SU-DHL-6 (cell line): ENCODE results near the gene IKZF5.

Source experiments
- H2AFZ ChIP-seq: fragments of 200-600 bp; sonication (generic); 2 replicates; pipeline ENCODE4 v1.6.1; 2014; ENCODE audit warnings: low read depth, mild to moderate bottlenecking, moderate library complexity, mixed read lengths, antibody characterized with exemption, low read length; ENCODE audit not compliant: severe bottlenecking
- H3F3A ChIP-seq: fragments of 200-600 bp; shearing (Covaris generic); 2 replicates; pipeline ENCODE4 v1.6.0; 2016; ENCODE audit warnings: antibody characterized with exemption, mild to moderate bottlenecking; ENCODE audit not compliant: insufficient read depth
- H3K27ac ChIP-seq: fragments of 200-600 bp; sonication (generic); 2 replicates; pipeline ENCODE4 v1.5.1; 2016; ENCODE audit warnings: low read depth, mild to moderate bottlenecking, low read length, moderate library complexity, mixed read lengths
- H3K27me3 ChIP-seq: fragments of 200-600 bp; sonication (generic), shearing (Covaris generic); 2 replicates; pipeline ENCODE4 v1.6.0; 2014; ENCODE audit warnings: mild to moderate bottlenecking, low read length
- H3K36me3 ChIP-seq: fragments of 200-600 bp; sonication (generic); 2 replicates; pipeline ENCODE4 v1.6.1; 2014; ENCODE audit warnings: mild to moderate bottlenecking, low read length, mixed read lengths
- H3K4me2 ChIP-seq: fragments of 300-600, 200-600 bp; shearing (Covaris generic), sonication (generic); 2 replicates; pipeline ENCODE4 v1.6.0; 2014; ENCODE audit warnings: low read length, low read depth, mild to moderate bottlenecking; ENCODE audit not compliant: poor library complexity, severe bottlenecking
- H3K4me3 ChIP-seq: fragments of 200-600 bp; sonication (generic); 2 replicates; pipeline ENCODE4 v1.5.1; 2014; ENCODE audit warnings: antibody characterized with exemption, low read length, mild to moderate bottlenecking, mixed read lengths; ENCODE audit not compliant: insufficient read depth, poor library complexity, severe bottlenecking
- H3K79me2 ChIP-seq: fragments of 200-600 bp; sonication (generic); 2 replicates; pipeline ENCODE4 v1.6.1; 2014; ENCODE audit warnings: mild to moderate bottlenecking, low read length, moderate library complexity; ENCODE audit not compliant: insufficient read depth
- H3K9ac ChIP-seq: fragments of 200-600 bp; sonication (generic); 2 replicates; pipeline ENCODE4 v1.7.0; 2014; ENCODE audit warnings: mild to moderate bottlenecking, low read length
- H3K9me2 ChIP-seq: fragments of 200-600 bp; sonication (generic); replicated peaks from 2 replicates; pipeline ENCODE4 v1.6.1; 2014; ENCODE audit warnings: low read length; ENCODE audit not compliant: insufficient read depth
- H3K9me3 ChIP-seq: fragments of 200-600 bp; sonication (generic); 2 replicates; pipeline ENCODE4 v1.6.1; 2014; ENCODE audit warnings: low read length, mixed read lengths; ENCODE audit not compliant: insufficient read depth
- H4K20me1 ChIP-seq: fragments of 200-600 bp; sonication (generic); 2 replicates; pipeline ENCODE4 v1.6.1; 2014; ENCODE audit warnings: low read depth, mild to moderate bottlenecking, antibody characterized with exemption, low read length, moderate library complexity, mixed read lengths
- EZH2phosphoT487 ChIP-seq: fragments of 200-600 bp; sonication (generic), shearing (Covaris generic); conservative IDR thresholded peaks from 2 replicates; pipeline ENCODE4 v1.6.1; 2018; ENCODE audit warnings: mild to moderate bottlenecking, antibody characterized with exemption, low read length, moderate library complexity, mixed read lengths
- TF ChIP-seq, protein P1 (sequence below): fragments of 200-600 bp; sonication (generic); IDR thresholded peaks from one replicate; pipeline ENCODE4 v1.5.1; 2017; ENCODE audit warnings: antibody characterized with exemption, mild to moderate bottlenecking, low read length, moderate library complexity; ENCODE audit not compliant: insufficient read depth, poor library complexity, severe bottlenecking

IKZF5 gene

DNA sequence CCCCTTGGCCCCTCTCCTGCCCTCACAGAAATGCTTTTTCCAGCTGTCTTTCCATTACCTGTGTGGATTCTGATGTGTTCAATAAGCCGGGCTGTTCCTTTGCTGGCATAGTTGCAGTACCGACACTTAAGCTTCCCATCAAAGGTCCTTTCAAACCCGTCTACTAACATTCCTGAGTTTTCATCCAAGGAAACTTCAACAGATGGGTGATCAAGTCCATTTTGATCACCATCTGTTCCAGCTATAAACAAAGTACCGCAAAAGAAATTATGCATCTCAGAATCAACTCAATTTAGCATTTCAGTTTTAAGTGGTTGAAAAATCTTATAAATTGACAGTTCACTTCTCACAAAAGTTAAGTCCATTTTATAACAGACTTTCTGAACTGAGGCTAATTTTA is 12.7 kb downstream of the IKZF5 start:
- Histone ChIP-seq H3K4me3 (no peak overlapping the region), H3K9ac (no peak overlapping the region), H3K79me2 (peaks cover 27% of the 10 kb centered on the region), H3K27me3 (no peaks in the 10 kb centered on the region), H2AFZ (no peak overlapping the region), H3F3A (peaks cover 11% of the 10 kb centered on the region; the same call in 1 of the 2 replicates), H3K9me2 (no peaks in the 10 kb centered on the region), H4K20me1 (0 out of 2 replicates have a peak, but pooled peaks cover 4% of the 10 kb centered on the region), H3K9me3 (no peaks in the 10 kb centered on the region), H3K36me3 (peaks cover 24% of the 10 kb centered on the region), H3K4me2 (no peak overlapping the region), H3K27ac (no peak overlapping the region)
- TF ChIP-seq EZH2phosphoT487: no peak
- TF ChIP-seq, protein P1, sequence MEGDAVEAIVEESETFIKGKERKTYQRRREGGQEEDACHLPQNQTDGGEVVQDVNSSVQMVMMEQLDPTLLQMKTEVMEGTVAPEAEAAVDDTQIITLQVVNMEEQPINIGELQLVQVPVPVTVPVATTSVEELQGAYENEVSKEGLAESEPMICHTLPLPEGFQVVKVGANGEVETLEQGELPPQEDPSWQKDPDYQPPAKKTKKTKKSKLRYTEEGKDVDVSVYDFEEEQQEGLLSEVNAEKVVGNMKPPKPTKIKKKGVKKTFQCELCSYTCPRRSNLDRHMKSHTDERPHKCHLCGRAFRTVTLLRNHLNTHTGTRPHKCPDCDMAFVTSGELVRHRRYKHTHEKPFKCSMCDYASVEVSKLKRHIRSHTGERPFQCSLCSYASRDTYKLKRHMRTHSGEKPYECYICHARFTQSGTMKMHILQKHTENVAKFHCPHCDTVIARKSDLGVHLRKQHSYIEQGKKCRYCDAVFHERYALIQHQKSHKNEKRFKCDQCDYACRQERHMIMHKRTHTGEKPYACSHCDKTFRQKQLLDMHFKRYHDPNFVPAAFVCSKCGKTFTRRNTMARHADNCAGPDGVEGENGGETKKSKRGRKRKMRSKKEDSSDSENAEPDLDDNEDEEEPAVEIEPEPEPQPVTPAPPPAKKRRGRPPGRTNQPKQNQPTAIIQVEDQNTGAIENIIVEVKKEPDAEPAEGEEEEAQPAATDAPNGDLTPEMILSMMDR: no peak

- Histone ChIP-seq H3K4me3 (no peak overlapping the region), H3K9me2 (no peaks in the 10 kb centered on the region), H2AFZ (no peak overlapping the region), H3K9ac (no peak overlapping the region), H3K9me3 (no peaks in the 10 kb centered on the region), H3K27me3 (no peaks in the 10 kb centered on the region), H3K79me2 (peaks cover 12% of the 10 kb centered on the region; the same call in 1 of the 2 replicates), H4K20me1 (no peaks in the 10 kb centered on the region), H3K4me2 (no peak overlapping the region), H3K36me3 (peaks cover 24% of the 10 kb centered on the region), H3K27ac (no peak overlapping the region), H3F3A (peaks cover 15% of the 10 kb centered on the region; the same call in 1 of the 2 replicates)
- TF ChIP-seq, protein P1: no peak
- TF ChIP-seq EZH2phosphoT487: no peak
These were observed 14.7 kb downstream of the IKZF5 start for GRCh38 chr10:122993797-122994336.

GRCh38 chr10:122992031-122992585 is 16.5 kb downstream of the IKZF5 start:
- H3K9me2 ChIP-seq: no peaks in the 10 kb centered on the region
- H3K27me3 ChIP-seq: no peaks in the 10 kb centered on the region
- no peak overlapping the region for H3K4me2 ChIP-seq
- H3K79me2 ChIP-seq: 0 out of 2 replicates have a peak, but pooled peaks cover 2% of the 10 kb centered on the region
- peaks cover 15% of the 10 kb centered on the region; the same call in 1 of the 2 replicates for H3F3A ChIP-seq
- no peak overlapping the region for H3K4me3 ChIP-seq
- H3K9ac ChIP-seq: no peak overlapping the region
- no peak overlapping the region for H2AFZ ChIP-seq
- no peak overlapping the region for H3K27ac ChIP-seq
- TF ChIP-seq, protein P1: no peak
- TF ChIP-seq EZH2phosphoT487: no peak
- peaks cover 20% of the 10 kb centered on the region for H3K36me3 ChIP-seq
- H3K9me3 ChIP-seq: no peaks in the 10 kb centered on the region
- no peaks in the 10 kb centered on the region for H4K20me1 ChIP-seq
